Erythroblast (primary cell): ENCODE results near the gene BOLA3.
"Not testable (repeated sequence)": the region's sequence is repeated elsewhere in the genome, so short reads cannot be mapped to it uniquely, and the experiment has no call there.

Experiments
- GATA1 ChIP-seq: IDR thresholded peaks from 2 replicates; pipeline ENCODE4 v1.6.1; 2011; ENCODE audit warnings: low read depth, mild to moderate bottlenecking, control low read depth, low read length, moderate library complexity
- POLR2A ChIP-seq: IDR thresholded peaks from 2 replicates; pipeline ENCODE4 v1.6.1; 2011; ENCODE audit warnings: mild to moderate bottlenecking, low read length

- not testable (repeated sequence) for TF ChIP-seq POLR2A, GATA1
Measured at GRCh38 chr2:74123955-74124354, 23.8 kb downstream of the BOLA3 start.
